Bronchial epithelial cell (primary cell): ENCODE results near the gene CXCR4. TPM values are rescaled to one million over a fixed set of nuclear protein-coding genes. Genes with fewer than 3 reads are reported as not detected.
"Not testable (repeated sequence)": the region's sequence is repeated elsewhere in the genome, so short reads cannot be mapped to it uniquely, and the experiment has no call there.

ENCODE experiments used
- DNase-seq: peaks from one replicate; pipeline ENCODE4 v3.0.0-alpha.2; 2010; ENCODE audit warnings: low read depth
- FAIRE-seq: peaks from 2 replicates; lab custom pipeline; 2011; peaks lifted over from hg19 to GRCh38; lab: Jason Lieb, UNC
- H3K27me3 ChIP-seq: 2 replicates; pipeline ENCODE4 v1.5.1; 2011; ENCODE audit warnings: low read length; ENCODE audit not compliant: control insufficient read depth, insufficient read depth
- H3K36me3 ChIP-seq: 2 replicates; pipeline ENCODE4 v1.5.1; 2011; ENCODE audit warnings: low read length; ENCODE audit not compliant: control insufficient read depth, insufficient read depth
- H3K4me3 ChIP-seq: 2 replicates; pipeline ENCODE4 v1.5.1; 2011; ENCODE audit warnings: mild to moderate bottlenecking, low read depth, low read length, control low read depth
- total RNA-seq: library from RNA; depleted of rRNA; stranded (reverse); fragments of >200 nt; gene quantifications from 2 replicates; pipeline ENCODE4 v1.2.1, GENCODE V29; 2014
- TF ChIP-seq, protein P1 (sequence below): IDR thresholded peaks from 2 replicates; pipeline ENCODE4 v1.5.1; 2011; ENCODE audit warnings: mild to moderate bottlenecking, moderate library complexity, low read length, control low read depth, inconsistent platforms; ENCODE audit not compliant: insufficient read depth, severe bottlenecking

The CXCR4 gene
- total RNA-seq, 1 donor from 2014 or later: under 0.01 TPM

GRCh38 chr2:136104977-136105376 is 13.0 kb downstream of the CXCR4 start:
- Histone ChIP-seq H3K36me3 (no peaks in the 10 kb centered on the region), H3K4me3 (no peak overlapping the region), H3K27me3 (no peaks in the 10 kb centered on the region)
- no peak for DNase-seq
- TF ChIP-seq, protein P1, sequence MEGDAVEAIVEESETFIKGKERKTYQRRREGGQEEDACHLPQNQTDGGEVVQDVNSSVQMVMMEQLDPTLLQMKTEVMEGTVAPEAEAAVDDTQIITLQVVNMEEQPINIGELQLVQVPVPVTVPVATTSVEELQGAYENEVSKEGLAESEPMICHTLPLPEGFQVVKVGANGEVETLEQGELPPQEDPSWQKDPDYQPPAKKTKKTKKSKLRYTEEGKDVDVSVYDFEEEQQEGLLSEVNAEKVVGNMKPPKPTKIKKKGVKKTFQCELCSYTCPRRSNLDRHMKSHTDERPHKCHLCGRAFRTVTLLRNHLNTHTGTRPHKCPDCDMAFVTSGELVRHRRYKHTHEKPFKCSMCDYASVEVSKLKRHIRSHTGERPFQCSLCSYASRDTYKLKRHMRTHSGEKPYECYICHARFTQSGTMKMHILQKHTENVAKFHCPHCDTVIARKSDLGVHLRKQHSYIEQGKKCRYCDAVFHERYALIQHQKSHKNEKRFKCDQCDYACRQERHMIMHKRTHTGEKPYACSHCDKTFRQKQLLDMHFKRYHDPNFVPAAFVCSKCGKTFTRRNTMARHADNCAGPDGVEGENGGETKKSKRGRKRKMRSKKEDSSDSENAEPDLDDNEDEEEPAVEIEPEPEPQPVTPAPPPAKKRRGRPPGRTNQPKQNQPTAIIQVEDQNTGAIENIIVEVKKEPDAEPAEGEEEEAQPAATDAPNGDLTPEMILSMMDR: no peak
- FAIRE-seq: no peak

DNA sequence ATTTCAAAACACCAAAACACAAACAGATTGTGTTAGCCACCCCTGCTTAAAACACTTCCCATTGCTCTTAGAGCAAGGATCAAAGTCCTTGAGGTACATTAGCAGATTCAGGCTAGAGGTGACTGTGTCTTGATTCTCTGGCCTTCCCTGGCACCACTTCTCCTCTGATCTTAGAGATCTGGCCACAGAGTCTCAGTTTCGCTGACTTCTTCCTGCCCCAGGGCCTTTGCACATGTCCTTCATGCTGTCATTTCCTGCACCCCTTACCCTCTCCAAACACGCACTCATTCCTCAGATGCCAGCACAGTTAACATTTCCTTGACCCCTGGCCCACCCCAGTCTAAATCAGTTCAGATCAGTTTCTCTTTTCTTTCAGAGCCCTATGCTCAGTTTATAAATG is 16.9 kb downstream of the CXCR4 start:
- DNase-seq: no peak
- Histone ChIP-seq H3K27me3 (no peaks in the 10 kb centered on the region), H3K4me3 (no peak overlapping the region), H3K36me3 (no peaks in the 10 kb centered on the region)
- TF ChIP-seq, protein P1: no peak
- no peak for FAIRE-seq

GRCh38 chr2:136098441-136098840 is 19.5 kb downstream of the CXCR4 start:
- no peak for DNase-seq
- no peaks in the 10 kb centered on the region for H3K36me3 ChIP-seq
- FAIRE-seq: no peak
- H3K4me3 ChIP-seq: no peak overlapping the region
- H3K27me3 ChIP-seq: no peaks in the 10 kb centered on the region
- TF ChIP-seq, protein P1: no peak

- no peak for DNase-seq
- no peak for FAIRE-seq
- H3K36me3 ChIP-seq: no peaks in the 10 kb centered on the region
- TF ChIP-seq, protein P1: no peak
- H3K4me3 ChIP-seq: no peak overlapping the region
- H3K27me3 ChIP-seq: no peaks in the 10 kb centered on the region
These were observed 24.4 kb downstream of the CXCR4 start for GRCh38 chr2:136093583-136093982.

DNA sequence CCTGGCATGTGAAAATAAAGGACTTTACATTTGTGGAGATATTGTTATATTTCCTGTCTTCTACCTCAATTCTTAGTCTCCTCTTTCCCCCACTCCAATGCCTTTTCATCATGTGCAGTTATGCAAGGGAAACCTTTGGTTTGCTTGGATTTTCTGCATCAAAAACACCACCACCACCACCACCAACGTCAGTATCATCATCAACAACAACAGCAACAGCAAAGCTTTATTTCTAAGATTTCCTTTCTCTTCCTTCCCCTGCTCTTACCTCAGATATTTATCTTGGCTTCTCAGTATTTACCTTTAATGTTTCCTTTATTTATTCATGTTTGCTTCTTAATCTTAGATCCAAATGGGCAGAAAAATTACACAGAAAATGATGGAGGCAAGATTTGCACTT is 26.1 kb downstream of the CXCR4 start:
- no peak for DNase-seq
- no peaks in the 10 kb centered on the region for H3K27me3 ChIP-seq
- FAIRE-seq: no peak
- H3K4me3 ChIP-seq: no peak overlapping the region
- H3K36me3 ChIP-seq: no peaks in the 10 kb centered on the region
- TF ChIP-seq, protein P1: no peak

DNA sequence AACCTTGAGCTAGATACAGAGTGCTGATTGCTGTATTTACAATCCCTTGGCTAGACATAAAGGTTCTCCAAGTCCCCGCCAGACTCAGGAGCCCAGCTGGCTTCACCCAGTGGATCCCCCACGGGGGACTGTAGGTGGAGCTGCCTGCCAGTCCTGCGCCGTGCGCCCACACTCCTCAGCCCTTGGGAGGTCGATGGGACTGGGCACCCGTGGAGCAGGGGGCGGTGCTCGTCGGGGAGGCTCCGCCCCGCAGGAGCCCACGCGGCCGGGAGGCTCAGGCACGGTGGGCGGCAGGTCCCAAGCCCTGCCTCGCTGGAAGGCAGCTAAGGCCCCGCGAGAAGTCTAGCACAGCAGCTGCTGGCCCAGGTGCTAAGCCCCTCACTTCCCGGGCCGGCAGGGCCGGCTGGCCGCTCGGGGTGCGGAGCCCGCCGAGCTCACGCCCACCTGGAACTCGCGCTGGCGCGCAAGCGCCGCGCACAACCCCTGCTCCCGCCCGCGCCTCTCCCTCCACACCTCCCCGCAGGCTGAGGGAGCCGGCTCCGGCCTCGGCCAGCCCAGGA is 30.0 kb downstream of the CXCR4 start:
- not testable (repeated sequence) for FAIRE-seq, H3K4me3 ChIP-seq, DNase-seq, H3K36me3 ChIP-seq, H3K27me3 ChIP-seq
